ENCODE results near the gene CYP27C1.

The CYP27C1 gene

GRCh38 chr2:127173057-127173456 is 47.0 kb downstream of the CYP27C1 start:
- TF ChIP-seq CTCF (conservative IDR thresholded peaks at IDR 0.05) = no peak
- no peak overlapping the region for H3K27ac ChIP-seq

GRCh38 chr2:127172306-127172705 is 47.8 kb downstream of the CYP27C1 start:
- H3K27ac ChIP-seq = no peak overlapping the region
- TF ChIP-seq CTCF (conservative IDR thresholded peaks at IDR 0.05) = no peak

GRCh38 chr2:127170452-127171197 is 49.5 kb downstream of the CYP27C1 start:
- no peak for TF ChIP-seq CTCF (conservative IDR thresholded peaks at IDR 0.05)
- H3K27ac ChIP-seq = no peak overlapping the region

- TF ChIP-seq CTCF (conservative IDR thresholded peaks at IDR 0.05) = no peak
- no peak overlapping the region for H3K27ac ChIP-seq
Measured at GRCh38 chr2:127170021-127170420, 50.1 kb downstream of the CYP27C1 start.

GRCh38 chr2:127169066-127169660 is 50.9 kb downstream of the CYP27C1 start:
- no peak overlapping the region for H3K27ac ChIP-seq
- no peak for TF ChIP-seq CTCF (conservative IDR thresholded peaks at IDR 0.05)

- H3K27ac ChIP-seq = no peak overlapping the region
- no peak for TF ChIP-seq CTCF (conservative IDR thresholded peaks at IDR 0.05)
Measured at GRCh38 chr2:127166231-127166860, 53.8 kb downstream of the CYP27C1 start.

- H3K27ac ChIP-seq = no peak overlapping the region
- no peak for TF ChIP-seq CTCF (conservative IDR thresholded peaks at IDR 0.05)
Measured at GRCh38 chr2:127165539-127165935, 54.6 kb downstream of the CYP27C1 start.

Data from VCaP (cell line).